IMR-90 (cell line): ENCODE measurements around the gene NRL. TPM values are rescaled to one million over a fixed set of nuclear protein-coding genes. Genes with fewer than 3 reads are reported as not detected.

Experiments used
- ATAC-seq: fragments of 200-7000 bp; cut with Tn5 transposase; 2 replicates; pipeline ENCODE4 v1.9.1; 2020; ENCODE audit warnings: low read depth, mild to moderate bottlenecking, moderate library complexity
- BruUV-seq: library from RNA; stranded (reverse); fragments of 400-500 nt; replicated peaks from 2 replicates; lab custom pipeline; 2021; lab: Mats Ljungman, UMichigan
- CTCF ChIA-PET: fragments of 300-600 bp; formaldehyde crosslinking; extraction: SDS; loops from one replicate; lab custom pipeline; 2021; ENCODE audit warnings: antibody characterized with exemption; lab: Yijun Ruan, JAX
- POLR2A ChIA-PET: fragments of 300-600 bp; sonication (Branson Sonifier 250); formaldehyde crosslinking; loops from one replicate; lab custom pipeline; 2022; ENCODE audit warnings: antibody characterized with exemption; ENCODE audit not compliant: unreplicated experiment; lab: Charles Lee
- DNase-seq: peaks from one replicate; pipeline ENCODE4 v3.0.0; 2013
- H2AFZ ChIP-seq: replicated peaks from 2 replicates; pipeline ENCODE3; 2013; ENCODE audit warnings: low read length, mild to moderate bottlenecking; ENCODE audit not compliant: poor library complexity
- H2AK5ac ChIP-seq: 2 replicates; pipeline ENCODE4 v1.6.1; 2013; ENCODE audit warnings: low read depth, low read length, inconsistent platforms
- H2AK9ac ChIP-seq: replicated peaks from 2 replicates; pipeline ENCODE3; 2013; ENCODE audit warnings: mild to moderate bottlenecking, low read depth, low read length, moderate library complexity; ENCODE audit not compliant: poor library complexity
- H2BK120ac ChIP-seq: 2 replicates; pipeline ENCODE4 v1.6.1; 2013; ENCODE audit warnings: low read depth, low read length, inconsistent platforms
- H2BK15ac ChIP-seq: 3 replicates; pipeline ENCODE4 v1.6.1; 2013; ENCODE audit warnings: low read depth, low read length, inconsistent platforms
- H2BK20ac ChIP-seq: 2 replicates; pipeline ENCODE4 v1.6.1; 2013; ENCODE audit warnings: low read depth, mild to moderate bottlenecking, inconsistent platforms, low read length, moderate library complexity
- H2BK5ac ChIP-seq: 2 replicates; pipeline ENCODE4 v1.6.1; 2013; ENCODE audit warnings: mild to moderate bottlenecking, low read depth, low read length, inconsistent platforms; ENCODE audit not compliant: poor library complexity, severe bottlenecking
- H3K14ac ChIP-seq: replicated peaks from 2 replicates; pipeline ENCODE4 v1.6.1; 2013; ENCODE audit warnings: low read depth, low read length, inconsistent platforms
- H3K18ac ChIP-seq: 2 replicates; pipeline ENCODE4 v1.6.1; 2013; ENCODE audit warnings: low read depth, low read length, control low read depth
- H3K23ac ChIP-seq: 2 replicates; pipeline ENCODE4 v1.6.1; 2013; ENCODE audit warnings: low read depth, low read length, inconsistent platforms
- H3K27ac ChIP-seq: 2 replicates; pipeline ENCODE4 v1.5.1; 2013; ENCODE audit warnings: mild to moderate bottlenecking, control low read depth, low read length; ENCODE audit not compliant: insufficient read depth
- H3K27me3 ChIP-seq: 2 replicates; pipeline ENCODE4 v1.6.1; 2013; ENCODE audit warnings: low read length; ENCODE audit not compliant: control insufficient read depth, insufficient read depth
- H3K36me3 ChIP-seq: 2 replicates; pipeline ENCODE4 v1.6.1; 2013; ENCODE audit warnings: low read length, mixed read lengths; ENCODE audit not compliant: control insufficient read depth, insufficient read depth
- H3K4ac ChIP-seq: 2 replicates; pipeline ENCODE4 v1.6.1; 2013; ENCODE audit warnings: low read depth, low read length, inconsistent platforms
- H3K4me1 ChIP-seq: 2 replicates; pipeline ENCODE4 v1.6.1; 2013; ENCODE audit warnings: low read length, mixed read lengths; ENCODE audit not compliant: control insufficient read depth, insufficient read depth
- H3K4me2 ChIP-seq: 2 replicates; pipeline ENCODE4 v1.6.1; 2013; ENCODE audit warnings: low read depth, mild to moderate bottlenecking, control low read depth, low read length, moderate library complexity
- H3K4me3 ChIP-seq: 2 replicates; pipeline ENCODE4 v1.5.1; 2013; ENCODE audit warnings: low read depth, mild to moderate bottlenecking, control low read depth, low read length, moderate library complexity; ENCODE audit not compliant: insufficient read depth
- H3K56ac ChIP-seq: 2 replicates; pipeline ENCODE4 v1.6.1; 2013; ENCODE audit warnings: low read length, inconsistent platforms; ENCODE audit not compliant: insufficient read depth; ENCODE audit errors: extremely low read depth
- H3K79me1 ChIP-seq, 2 experiments: 2 replicates each; pipeline ENCODE4 v1.6.1; 2013; ENCODE audit warnings: low read length in 2 of 2, inconsistent platforms in 1 of 2, low read depth in 1 of 2
- H3K9ac ChIP-seq: 2 replicates; pipeline ENCODE4 v1.6.1; 2013; ENCODE audit warnings: low read depth, low read length, control low read depth
- H3K9me1 ChIP-seq: 2 replicates; pipeline ENCODE4 v1.6.1; 2013; ENCODE audit warnings: low read length, inconsistent platforms; ENCODE audit not compliant: insufficient read depth
- H3K9me3 ChIP-seq: 2 replicates; pipeline ENCODE4 v1.6.1; 2013; ENCODE audit warnings: low read length; ENCODE audit not compliant: control insufficient read depth, insufficient read depth
- H4K20me1 ChIP-seq: 2 replicates; pipeline ENCODE4 v1.6.1; 2013; ENCODE audit warnings: low read length, inconsistent platforms; ENCODE audit not compliant: insufficient read depth
- H4K5ac ChIP-seq: 2 replicates; pipeline ENCODE4 v1.6.1; 2013; ENCODE audit warnings: mild to moderate bottlenecking, low read depth, low read length, control low read depth
- H4K8ac ChIP-seq, 2 experiments: 2 replicates each; pipeline ENCODE4 v1.6.1; 2013; ENCODE audit warnings: low read depth in 2 of 2, low read length in 2 of 2, control low read depth in 1 of 2, inconsistent platforms in 1 of 2
- H4K91ac ChIP-seq: 2 replicates; pipeline ENCODE4 v1.6.1; 2013; ENCODE audit warnings: low read depth, low read length, inconsistent platforms; ENCODE audit not compliant: insufficient read depth
- CEBPB ChIP-seq: IDR thresholded peaks from 2 replicates; pipeline ENCODE4 v1.6.1; 2012; ENCODE audit warnings: low read depth, low read length, improper control_type of control experiment
- MAFK ChIP-seq: IDR thresholded peaks from 2 replicates; pipeline ENCODE4 v1.6.1; 2012; ENCODE audit warnings: low read depth, low read length, improper control_type of control experiment
- MAZ ChIP-seq: IDR thresholded peaks from 2 replicates; pipeline ENCODE4 v1.6.1; 2012; ENCODE audit warnings: low read depth, mild to moderate bottlenecking, low read length, improper control_type of control experiment, moderate library complexity, borderline replicate concordance
- WGBS, 2 experiments: methylation state at CpG; one replicate each; pipeline versions ENCODE4 v1.1.5 to v1.1.7; 2013; ENCODE audit warnings: missing lambda C conversion rate in 2 of 2; ENCODE audit not compliant: insufficient read length in 1 of 2; ENCODE audit errors: extremely low coverage in 2 of 2; 5-methylcytosine and 5-hydroxymethylcytosine counted together
- dilution Hi-C: fragments of 300-500 bp; cut with HindIII; formaldehyde crosslinking; loops from one replicate; pipeline ENCODE4 v1.14.3; 2018; ENCODE audit warnings: low sequenced_read_pairs; ENCODE audit not compliant: unreplicated experiment
- in situ Hi-C: fragments of 300-500 bp; cut with MboI; formaldehyde crosslinking; loops from 3 replicates; pipeline ENCODE4 v1.14.3; 2019; ENCODE audit warnings: low sequenced_read_pairs, inconsistent platforms, mixed read lengths
- intact Hi-C: fragments of 100-400 bp; cut with micrococcal nuclease; formaldehyde crosslinking; loops from 2 replicates; pipeline ENCODE4 v1.10.0; 2022
- polyA plus RNA-seq, 3 experiments: library from polyadenylated mRNA; depleted of rRNA; stranded (reverse); fragments of >200 nt; gene quantifications; 2 replicates each; pipeline ENCODE4 v1.2.3, GENCODE V29; 2012; ENCODE audit warnings: low replicate concordance in 1 of 3
- total RNA-seq: library from RNA; depleted of rRNA; stranded (reverse); fragments of >200 nt; gene quantifications from 2 replicates; pipeline ENCODE4 v1.2.3, GENCODE V29; 2012

The NRL gene
- total and polyA plus RNA-seq, 2 of the 4 experiments (the other 2 are of a cell fraction) = 0.18 to 0.70 TPM

DNA sequence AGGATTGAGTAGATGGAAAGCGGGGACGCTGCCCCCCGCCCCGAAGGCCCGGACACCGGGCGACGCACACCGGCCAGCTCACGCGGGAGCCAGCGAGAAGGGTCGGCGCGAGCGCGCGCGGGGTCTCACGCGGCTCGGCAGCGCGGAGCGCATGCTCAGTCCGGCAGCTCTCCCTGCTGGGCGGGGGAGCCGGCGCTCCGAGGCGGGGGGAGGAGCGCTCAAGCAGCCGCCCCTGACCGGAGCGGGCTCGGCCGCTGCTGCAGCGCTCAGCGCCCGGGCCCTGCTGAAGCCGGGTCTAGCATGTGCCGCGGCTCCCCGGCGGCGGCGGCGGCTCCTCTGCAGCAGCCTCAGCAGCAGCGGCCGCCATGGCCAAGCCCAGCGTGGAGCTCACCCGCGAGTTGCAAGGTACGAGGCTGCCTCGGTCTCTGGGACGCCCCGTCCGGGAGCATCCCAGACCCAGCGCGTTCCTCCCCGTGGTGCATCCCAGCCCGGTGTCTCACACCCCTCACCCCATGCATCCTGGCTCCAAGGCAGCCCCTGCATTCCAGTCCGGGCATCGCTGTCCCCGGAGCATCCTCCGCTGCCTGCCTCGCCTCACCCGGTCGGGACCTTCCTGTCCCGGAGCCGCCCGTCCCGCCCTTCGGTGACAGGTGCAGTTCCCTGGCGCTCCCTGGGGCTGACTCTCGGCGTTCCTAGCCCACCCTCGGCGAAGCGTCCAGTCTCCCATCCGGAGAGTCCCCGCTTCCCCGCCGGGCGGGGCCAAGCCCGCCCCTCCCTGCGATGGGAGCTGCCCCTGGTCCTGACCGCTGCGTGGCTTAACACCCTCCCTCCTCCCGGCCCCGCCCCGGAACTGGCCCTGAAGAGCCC lies 62.7 kb downstream of the NRL start, which contains the start of gene CARMIL3:
Gene CARMIL3 (plus strand): TSS at position 221 of the 867 bp plus-strand sequence. CDS start 145 bp downstream, at position 366.
- Histone ChIP-seq H3K27me3 (peaks cover 41% of the 10 kb centered on the region), H3K9ac (peak within 1 kb of the TSS; percentile 32; the same call in 1 of the 2 replicates), H4K8ac (no peak within 1 kb of the TSS), H3K18ac (no peak within 1 kb of the TSS), H3K4me1 (peaks cover 5% of the 10 kb centered on the region; the same call in 1 of the 2 replicates), H2BK120ac (no peak within 1 kb of the TSS), H2BK5ac (no peak within 1 kb of the TSS), H3K9me3 (no peaks in the 10 kb centered on the region), H2BK20ac (no peak within 1 kb of the TSS), H3K23ac (no peak within 1 kb of the TSS), H3K56ac (no peak within 1 kb of the TSS), H2BK15ac (no peak within 1 kb of the TSS), H3K79me1 (no peaks in the 10 kb centered on the region), H2AK5ac (no peak within 1 kb of the TSS), H3K4me3 (peak within 1 kb of the TSS; percentile 52), H3K4ac (no peak within 1 kb of the TSS; the same call in 1 of the 2 replicates), H4K5ac (no peak within 1 kb of the TSS), H3K36me3 (no peaks in the 10 kb centered on the region), H3K27ac (no peak within 1 kb of the TSS), H3K9me1 (0 out of 2 replicates have a peak, but pooled peaks cover 3% of the 10 kb centered on the region), H2AFZ (peak within 1 kb of the TSS; percentile 94), H4K91ac (no peak within 1 kb of the TSS), H2AK9ac (no peak within 1 kb of the TSS), H4K20me1 (peaks cover 3% of the 10 kb centered on the region; the same call in 1 of the 2 replicates), H3K14ac (no peak within 1 kb of the TSS), H3K4me2 (peak within 1 kb of the TSS; percentile 87)
- WGBS, 2 experiments = 3% methylated on average over 56 of the region's 92 CpGs; no CpG with 5 or more reads in 1 of the 2 experiments
- dilution Hi-C loops = no loop called here
- peak; percentile 34 for DNase-seq
- in situ Hi-C loops = no loop called here
- POLR2A ChIA-PET = no interaction called here
- peak; percentile 96 for ATAC-seq
- intact Hi-C loops = loop anchor here (1.0 kb wide), 1 partner anchor 38 kb away; no protein-coding TSS in a partner anchor
- CTCF ChIA-PET = interaction anchor here (1.5 kb wide), 1 partner anchor 57 kb away, joined by 4 read pairs; no protein-coding TSS in a partner anchor
- no peak for TF ChIP-seq MAFK
- no peak for TF ChIP-seq CEBPB
- peak; percentile 85 for TF ChIP-seq MAZ
- no TSS peak for BruUV-seq
